Fibroblast of upper back skin (primary cell): ENCODE data around the gene CERS3.
"Not testable (repeated sequence)": the region's sequence is repeated elsewhere in the genome, so short reads cannot be mapped to it uniquely, and the experiment has no call there.

Experiments
- DNase-seq: peaks from one replicate; pipeline ENCODE4 v3.0.0-alpha.2; 2013

Gene CERS3

DNA sequence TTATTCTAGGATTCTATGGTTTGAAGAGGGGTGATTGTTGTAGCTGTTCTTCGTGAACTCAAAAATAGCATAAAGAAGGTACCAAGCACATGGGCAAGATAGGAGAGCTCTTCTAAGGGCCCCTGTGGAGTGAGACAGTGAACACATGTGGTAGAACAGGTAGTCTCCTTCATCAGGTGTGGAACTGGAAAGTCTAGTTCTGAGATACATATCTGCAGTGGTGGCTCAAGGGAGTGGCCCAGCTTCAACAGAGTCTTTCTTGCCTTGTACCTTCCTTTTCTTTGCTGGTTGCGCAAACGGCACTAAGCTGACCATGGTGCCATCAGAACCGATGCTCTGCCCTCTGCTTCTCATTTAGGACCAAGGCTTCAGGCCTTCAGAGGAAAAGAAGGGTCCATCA lies 65.2 kb downstream of the CERS3 start:
- no peak for DNase-seq

- DNase-seq, result no peak
Observed at GRCh38 chr15:100461049-100461448, 67.7 kb downstream of the CERS3 start.

- no peak for DNase-seq
Observed at GRCh38 chr15:100457201-100457600, 71.5 kb downstream of the CERS3 start.

DNA sequence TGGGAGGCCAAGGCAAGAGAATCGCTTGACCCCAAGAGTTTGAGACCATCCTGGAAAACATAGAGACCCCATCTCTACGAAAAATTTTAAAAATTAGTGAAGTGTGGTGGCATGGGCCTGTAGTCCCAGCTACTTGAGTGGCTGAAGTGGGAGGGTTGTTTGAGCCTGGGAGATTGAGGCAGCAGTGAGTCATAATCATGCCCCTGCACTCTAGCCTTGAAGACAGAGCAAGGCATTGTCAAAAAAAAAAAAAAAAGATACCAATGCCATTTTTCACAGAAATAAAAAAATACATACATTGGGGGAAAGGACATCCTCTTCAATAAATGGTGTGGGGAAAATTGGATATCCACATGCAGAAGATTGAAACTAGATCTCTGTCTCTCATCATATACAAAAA lies 74.6 kb downstream of the CERS3 start:
- no peak for DNase-seq

DNA sequence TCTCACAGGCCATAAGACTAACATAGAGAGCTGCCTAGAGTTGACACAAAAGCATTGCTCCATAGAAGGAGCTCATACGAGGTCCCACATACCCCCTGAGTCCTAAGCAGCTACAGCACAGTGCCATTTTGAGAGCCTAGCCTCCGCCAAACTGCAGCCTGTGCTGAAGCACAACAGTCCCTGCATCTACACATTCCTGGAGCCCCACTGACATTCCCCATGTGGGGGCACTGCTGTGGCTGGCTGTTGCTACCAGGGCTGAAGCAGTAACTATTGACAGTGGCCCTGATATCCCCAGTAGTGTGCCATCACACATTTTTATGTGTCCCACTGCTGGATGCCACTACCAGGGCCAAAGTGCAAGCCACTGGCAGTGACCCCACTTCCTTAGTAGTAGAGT lies 80.3 kb downstream of the CERS3 start:
- DNase-seq, result no peak

DNA sequence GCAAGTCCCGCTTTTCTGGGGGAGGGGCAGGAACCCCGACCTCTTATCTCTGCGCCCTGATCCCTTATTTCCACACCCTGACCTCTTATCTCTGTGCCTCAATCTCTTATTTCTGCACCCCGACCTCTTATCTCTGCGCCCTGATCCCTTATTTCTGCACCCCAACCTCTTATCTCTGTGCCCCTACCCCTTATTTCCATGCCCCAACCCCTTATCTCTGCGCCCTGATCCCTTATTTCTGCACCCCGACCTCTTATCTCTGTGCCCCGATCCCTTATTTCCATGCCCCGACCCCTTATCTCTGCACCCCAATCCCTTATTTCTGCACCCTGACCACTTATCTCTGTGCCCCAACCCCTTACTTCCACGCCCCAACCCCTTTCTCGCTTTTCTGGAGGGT lies 87.7 kb downstream of the CERS3 start:
- DNase-seq, result not testable (repeated sequence)

DNA sequence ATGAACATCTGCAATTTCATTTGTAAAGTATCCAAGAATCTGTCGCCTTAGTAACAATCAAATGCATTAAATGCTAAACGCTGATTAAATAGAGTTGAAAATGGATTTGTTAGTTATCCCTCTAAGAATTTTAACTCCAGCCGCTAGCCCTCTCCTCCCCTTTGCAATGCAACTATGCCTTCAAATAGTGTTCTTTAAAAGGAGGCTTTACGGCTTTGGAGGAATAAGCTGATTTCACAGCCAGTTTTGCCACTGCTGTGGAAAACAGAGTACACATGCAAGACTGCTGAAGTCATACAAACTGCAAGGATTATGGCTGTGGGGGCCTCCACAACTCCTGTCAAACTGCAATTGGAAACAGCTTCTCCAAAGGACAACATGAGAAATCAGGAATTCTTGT lies 89.2 kb downstream of the CERS3 start:
- DNase-seq, result no peak

- peak; percentile 49 for DNase-seq
Observed at GRCh38 chr15:100438570-100438969, 90.2 kb downstream of the CERS3 start.

DNA sequence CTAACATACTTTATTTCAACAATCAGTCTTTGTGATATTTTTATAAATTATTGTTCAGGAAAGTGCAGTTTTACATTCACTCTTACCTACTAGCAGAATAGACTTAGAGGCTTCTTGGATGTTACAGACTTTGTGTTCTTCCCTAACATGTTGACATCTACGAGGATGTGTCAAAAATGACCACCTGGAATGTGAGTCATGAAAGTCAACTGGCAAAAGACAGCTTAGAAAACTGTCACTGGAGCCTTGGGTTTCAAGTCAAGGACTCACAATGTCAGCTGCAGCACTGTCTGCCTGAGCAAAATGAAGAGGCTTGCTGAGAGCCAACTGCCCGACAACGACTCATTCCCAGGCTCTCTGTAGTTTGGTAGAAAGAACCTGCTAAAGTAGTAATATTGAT lies 91.5 kb downstream of the CERS3 start:
- DNase-seq, result no peak

- no peak for DNase-seq
Observed at GRCh38 chr15:100434561-100434960, 94.2 kb downstream of the CERS3 start.

DNA sequence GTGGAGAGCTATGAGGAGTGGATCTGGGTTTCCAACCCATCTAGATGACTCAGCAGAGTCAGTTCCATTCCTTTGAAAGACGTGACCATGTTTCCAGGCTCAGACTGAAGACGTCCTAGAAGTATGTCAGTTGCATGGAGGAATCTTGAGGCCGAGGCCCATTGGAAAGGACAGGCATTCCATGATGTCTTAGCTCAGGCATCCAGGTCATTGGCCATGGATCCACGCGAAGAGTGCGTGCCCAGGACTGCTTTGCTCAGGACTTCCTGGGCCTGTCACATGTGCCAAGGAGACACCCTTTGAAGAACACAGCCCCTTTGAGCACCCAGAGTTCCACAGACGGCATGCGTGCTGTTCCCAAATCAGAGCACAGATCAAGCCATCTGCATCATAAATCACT lies 94.7 kb downstream of the CERS3 start:
- DNase-seq, result no peak

GRCh38 chr15:100433304-100433703 lies 95.4 kb downstream of the CERS3 start:
- no peak for DNase-seq

DNA sequence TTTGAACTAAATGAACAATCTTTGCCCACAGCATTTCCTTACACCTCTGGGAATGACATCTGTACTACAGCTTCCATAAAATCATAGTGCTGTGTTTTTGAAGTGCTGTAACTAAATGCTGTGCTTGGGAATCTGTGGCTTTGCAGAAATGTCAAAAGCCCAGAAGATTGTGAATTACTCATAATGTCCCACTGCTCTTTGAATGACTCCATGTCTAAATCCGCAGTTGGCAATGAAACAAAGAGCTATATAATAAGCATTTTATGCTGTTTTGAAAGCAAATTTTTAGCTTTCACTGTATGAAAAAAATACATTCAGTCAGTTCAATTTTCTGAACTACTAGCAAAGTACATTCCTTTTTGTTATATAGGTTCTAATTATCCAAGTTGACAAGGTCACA lies 98.3 kb downstream of the CERS3 start:
- peak; percentile 15 for DNase-seq

DNA sequence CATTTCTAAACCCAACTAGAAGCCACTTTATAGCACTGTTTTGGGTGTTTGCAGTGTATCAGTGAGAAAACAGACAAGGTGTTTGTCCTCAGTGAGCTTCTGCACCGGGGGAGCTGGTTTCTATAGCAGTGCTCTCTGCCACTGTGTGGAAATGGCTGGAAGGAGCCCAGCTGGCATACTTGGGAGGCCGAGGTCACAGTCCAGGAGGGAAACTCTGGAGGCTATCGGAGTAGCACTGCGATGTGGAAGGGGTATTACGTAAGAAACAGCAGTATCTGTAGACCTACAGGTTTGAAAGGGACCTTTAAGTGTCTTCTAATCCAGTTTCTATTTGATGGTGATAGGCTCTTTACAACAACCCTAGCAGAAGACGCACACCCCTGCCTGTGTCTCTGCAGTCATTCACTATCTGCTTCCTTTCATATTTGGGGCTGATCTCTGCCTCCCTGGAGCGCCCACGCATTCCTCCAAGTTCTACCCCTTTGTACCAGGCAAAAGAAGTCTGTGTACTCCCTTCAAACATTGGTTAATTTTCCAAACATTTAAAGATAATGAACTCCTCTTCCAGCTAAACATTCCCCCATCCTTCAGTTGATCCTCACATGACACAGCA lies 99.5 kb downstream of the CERS3 start:
- DNase-seq, result no peak

DNA sequence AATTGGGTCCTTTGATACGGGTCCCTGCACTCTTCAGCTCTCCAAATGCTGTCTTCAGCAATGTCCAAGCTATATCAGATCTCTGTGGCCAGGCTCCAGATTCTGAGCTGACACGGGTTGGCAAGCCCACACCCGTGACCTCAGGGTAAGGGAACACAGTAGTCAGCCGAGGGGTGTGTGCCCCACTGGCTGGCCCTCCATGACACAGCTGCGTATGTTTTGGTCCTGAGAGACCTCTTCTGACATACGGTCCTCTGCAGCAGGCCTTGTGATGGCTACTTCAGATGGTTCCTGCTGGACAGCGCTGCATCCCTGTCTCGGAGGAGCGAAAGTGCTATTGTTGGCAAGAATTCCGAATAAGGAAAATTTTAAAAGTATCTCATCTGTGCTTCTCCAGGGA lies 101.8 kb downstream of the CERS3 start:
- no peak for DNase-seq

DNA sequence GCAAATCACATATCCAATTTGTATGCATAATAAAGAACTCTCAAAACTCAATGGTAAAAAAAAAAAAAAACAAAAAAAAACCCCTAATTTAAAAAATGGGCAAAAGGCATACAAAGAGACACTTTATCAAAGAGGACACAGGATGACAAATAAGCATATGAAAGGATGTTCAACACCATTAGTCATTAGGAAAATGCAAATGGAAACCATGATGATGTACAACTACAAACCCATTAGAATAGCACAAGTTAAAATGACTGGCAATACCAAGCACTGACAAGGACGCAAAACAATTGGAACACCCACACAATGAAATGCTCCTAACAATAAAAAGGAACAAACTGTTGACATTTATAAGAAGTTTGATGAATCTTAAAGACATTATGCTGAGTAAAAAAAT lies 123.6 kb downstream of the CERS3 start:
- DNase-seq, result no peak

DNA sequence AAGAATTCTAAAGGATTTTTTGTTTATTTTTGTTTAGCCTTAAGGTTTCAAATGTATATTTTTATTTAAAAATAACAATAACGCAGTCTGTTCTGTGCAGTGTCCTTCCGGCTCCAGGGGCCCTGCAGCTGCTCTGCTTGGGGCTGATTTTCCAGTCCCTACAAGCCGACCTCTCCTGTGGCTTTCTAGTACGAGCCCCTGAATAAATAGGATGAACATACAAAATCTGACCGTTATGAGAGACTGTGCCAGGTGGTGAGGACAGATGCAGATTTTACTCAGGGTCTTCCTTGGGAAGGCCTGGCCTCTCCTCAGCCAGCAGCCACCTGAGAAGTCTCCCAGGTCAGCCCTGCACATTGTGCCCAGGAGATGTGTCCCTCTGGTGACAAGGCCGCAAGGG lies 127.8 kb downstream of the CERS3 start:
- DNase-seq, result no peak

- DNase-seq, result no peak
Observed at GRCh38 chr15:100394736-100395440, 133.9 kb downstream of the CERS3 start.

DNA sequence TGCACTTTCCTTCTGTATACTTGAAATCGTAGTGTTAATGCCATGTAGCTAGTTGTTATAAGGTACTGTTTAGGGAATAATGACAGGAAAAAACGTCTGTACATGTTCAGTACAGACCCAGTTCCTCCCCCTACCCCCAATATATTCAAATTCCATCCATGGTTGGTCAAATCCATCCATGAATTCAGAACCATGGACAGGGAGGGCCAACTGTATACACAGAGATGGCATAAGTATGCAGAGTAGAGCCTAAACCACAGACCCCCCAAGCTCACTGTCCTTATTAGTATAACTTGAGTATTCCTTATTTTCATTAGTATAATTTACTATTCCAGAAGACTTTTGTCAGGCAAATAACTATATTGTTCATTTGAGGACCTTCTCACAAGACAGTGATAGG lies 135.7 kb downstream of the CERS3 start:
- no peak for DNase-seq

GRCh38 chr15:100385300-100386050 lies 143.3 kb downstream of the CERS3 start:
- no peak for DNase-seq

DNA sequence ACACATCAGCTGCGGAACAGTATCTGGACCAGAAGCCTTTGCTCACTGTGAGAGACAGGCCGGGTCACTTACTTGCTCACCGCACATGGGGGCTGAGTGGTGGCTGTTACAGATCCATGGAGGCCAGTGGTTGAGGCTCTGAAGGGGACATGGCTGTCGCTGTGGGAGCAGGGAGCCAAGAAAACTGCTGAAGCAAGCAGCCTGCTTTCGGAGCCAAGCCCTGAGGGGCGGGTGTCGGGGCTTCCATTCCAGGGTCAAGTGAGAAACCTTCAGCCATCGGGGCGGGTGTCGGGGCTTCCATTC lies 144.7 kb downstream of the CERS3 start:
- DNase-seq, result no peak

- DNase-seq, result no peak
Observed at GRCh38 chr15:100383302-100384107, 145.2 kb downstream of the CERS3 start.

DNA sequence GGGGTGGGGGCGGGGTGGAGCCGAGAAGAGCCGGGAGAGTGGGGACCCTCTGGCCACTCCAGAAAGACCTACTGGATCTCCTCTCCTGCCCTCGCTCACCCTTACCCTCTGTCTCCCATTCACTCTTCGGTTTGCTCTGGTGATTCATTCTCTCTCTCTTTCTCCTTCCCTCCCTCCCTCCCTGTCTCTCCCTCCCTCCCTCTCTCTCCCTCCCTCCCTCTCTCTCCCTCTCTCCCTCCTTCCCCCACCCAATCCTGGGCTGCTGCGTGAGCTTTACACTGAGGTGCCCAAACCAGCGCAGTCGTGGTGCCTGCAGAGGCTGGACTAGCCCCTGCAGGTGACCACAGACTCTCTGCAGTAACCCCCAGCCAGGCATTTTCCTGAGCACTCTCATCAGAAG lies 154.8 kb downstream of the CERS3 start:
- DNase-seq, result no peak
